ENCODE data around the gene GPR143.

- TF ChIP-seq POLR2A (IDR thresholded peaks at IDR 0.05) = no peak
- TF ChIP-seq, protein P1, sequence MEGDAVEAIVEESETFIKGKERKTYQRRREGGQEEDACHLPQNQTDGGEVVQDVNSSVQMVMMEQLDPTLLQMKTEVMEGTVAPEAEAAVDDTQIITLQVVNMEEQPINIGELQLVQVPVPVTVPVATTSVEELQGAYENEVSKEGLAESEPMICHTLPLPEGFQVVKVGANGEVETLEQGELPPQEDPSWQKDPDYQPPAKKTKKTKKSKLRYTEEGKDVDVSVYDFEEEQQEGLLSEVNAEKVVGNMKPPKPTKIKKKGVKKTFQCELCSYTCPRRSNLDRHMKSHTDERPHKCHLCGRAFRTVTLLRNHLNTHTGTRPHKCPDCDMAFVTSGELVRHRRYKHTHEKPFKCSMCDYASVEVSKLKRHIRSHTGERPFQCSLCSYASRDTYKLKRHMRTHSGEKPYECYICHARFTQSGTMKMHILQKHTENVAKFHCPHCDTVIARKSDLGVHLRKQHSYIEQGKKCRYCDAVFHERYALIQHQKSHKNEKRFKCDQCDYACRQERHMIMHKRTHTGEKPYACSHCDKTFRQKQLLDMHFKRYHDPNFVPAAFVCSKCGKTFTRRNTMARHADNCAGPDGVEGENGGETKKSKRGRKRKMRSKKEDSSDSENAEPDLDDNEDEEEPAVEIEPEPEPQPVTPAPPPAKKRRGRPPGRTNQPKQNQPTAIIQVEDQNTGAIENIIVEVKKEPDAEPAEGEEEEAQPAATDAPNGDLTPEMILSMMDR (IDR thresholded peaks at IDR 0.05) = no peak
These were observed 40.3 kb upstream of the GPR143 start for GRCh38 chrX:9805956-9806355.
